GM23338 (cell line): ENCODE data around the gene ANKFN1. TPM values are rescaled to one million over a fixed set of nuclear protein-coding genes. Genes with fewer than 3 reads are reported as not detected.

Experiments used
- ATAC-seq: fragments of 200-7000 bp; cut with Tn5 transposase; 3 replicates; pipeline ENCODE4 v1.9.1; 2020
- DNase-seq: peaks from one replicate; pipeline ENCODE4 v3.0.0-alpha.2; 2015; ENCODE audit warnings: low spot score
- H2AFZ ChIP-seq: fragments of 200-600 bp; sonication (generic); 2 replicates; pipeline ENCODE4 v1.8.0; 2016; ENCODE audit warnings: antibody characterized with exemption, mild to moderate bottlenecking, moderate library complexity
- H3F3A ChIP-seq: fragments of 200-600 bp; sonication (generic); replicated peaks from 2 replicates; pipeline ENCODE4 v1.8.0; 2017; ENCODE audit warnings: antibody characterized with exemption, mixed run types, low read depth
- H3K27ac ChIP-seq: fragments of 200-600 bp; sonication (generic); 2 replicates; pipeline ENCODE4 v1.6.1; 2016; ENCODE audit warnings: low read depth
- H3K27me3 ChIP-seq: fragments of 200-600 bp; sonication (generic); 2 replicates; pipeline ENCODE4 v1.8.0; 2016; ENCODE audit warnings: mild to moderate bottlenecking, mixed run types, moderate library complexity; ENCODE audit not compliant: insufficient read depth
- H3K36me3 ChIP-seq: fragments of 200-600 bp; sonication (generic); 2 replicates; pipeline ENCODE4 v1.8.0; 2016; ENCODE audit warnings: mild to moderate bottlenecking; ENCODE audit not compliant: insufficient read depth
- H3K4me1 ChIP-seq: fragments of 200-600 bp; sonication (generic); 2 replicates; pipeline ENCODE4 v1.8.0; 2016; ENCODE audit warnings: mild to moderate bottlenecking, moderate library complexity; ENCODE audit not compliant: insufficient read depth
- H3K4me2 ChIP-seq: fragments of 200-600 bp; sonication (generic); 2 replicates; pipeline ENCODE4 v1.7.1; 2017; ENCODE audit warnings: mixed run types
- H3K4me3 ChIP-seq: fragments of 200-600 bp; sonication (generic); 2 replicates; pipeline ENCODE4 v1.6.1; 2016; ENCODE audit warnings: mixed run types
- H3K79me2 ChIP-seq: fragments of 200-600 bp; sonication (generic); replicated peaks from 2 replicates; pipeline ENCODE4 v1.8.0; 2017; ENCODE audit warnings: mild to moderate bottlenecking; ENCODE audit not compliant: insufficient read depth
- H3K9me2 ChIP-seq: fragments of 200-600 bp; sonication (generic); 2 replicates; pipeline ENCODE4 v1.8.0; 2017; ENCODE audit not compliant: insufficient read depth
- H4K20me1 ChIP-seq: fragments of 200-600 bp; sonication (generic); replicated peaks from 2 replicates; pipeline ENCODE4 v1.8.0; 2017; ENCODE audit warnings: mild to moderate bottlenecking; ENCODE audit not compliant: insufficient read depth
- H3K27ac Mint-ChIP-seq: 2 replicates; pipeline ENCODE4 v1.8.0; 2020; ENCODE audit warnings: inconsistent platforms, mild to moderate bottlenecking, moderate library complexity, mixed read lengths
- H3K27me3 Mint-ChIP-seq: 3 replicates; pipeline ENCODE4 v1.8.0; 2022; ENCODE audit warnings: low read depth, mild to moderate bottlenecking, moderate library complexity, mixed read lengths, inconsistent platforms; ENCODE audit not compliant: insufficient read depth, poor library complexity
- H3K36me3 Mint-ChIP-seq: 3 replicates; pipeline ENCODE4 v1.8.0; 2021; ENCODE audit warnings: low read depth, mild to moderate bottlenecking, inconsistent platforms, moderate library complexity, mixed read lengths
- H3K4me1 Mint-ChIP-seq: 3 replicates; pipeline ENCODE4 v1.8.0; 2020; ENCODE audit warnings: mild to moderate bottlenecking, inconsistent platforms, mixed read lengths
- H3K4me3 Mint-ChIP-seq: 3 replicates; pipeline ENCODE4 v1.8.0; 2021; ENCODE audit warnings: moderate library complexity, mild to moderate bottlenecking, inconsistent platforms, mixed read lengths
- H3K9me3 Mint-ChIP-seq: 3 replicates; pipeline ENCODE4 v1.8.0; 2020; ENCODE audit warnings: moderate library complexity, mild to moderate bottlenecking, inconsistent platforms, mixed read lengths
- CREB1 ChIP-seq: fragments of 250-450 bp; sonication (Bioruptor Pico); IDR thresholded peaks from 2 replicates; pipeline ENCODE4 v1.5.0; 2020; ENCODE audit warnings: low read depth, mild to moderate bottlenecking, moderate library complexity
- EZH2 ChIP-seq: fragments of 200-600 bp; sonication (generic); IDR thresholded peaks from one replicate; pipeline ENCODE4 v1.8.0; 2017; ENCODE audit warnings: antibody characterized with exemption, mild to moderate bottlenecking, low read depth; ENCODE audit not compliant: unreplicated experiment
- EZH2phosphoT487 ChIP-seq: fragments of 200-600 bp; sonication (generic); IDR thresholded peaks from one replicate; pipeline ENCODE4 v1.8.1; 2018; ENCODE audit warnings: antibody characterized with exemption; ENCODE audit not compliant: unreplicated experiment
- JUNB ChIP-seq: IDR thresholded peaks from one replicate; pipeline ENCODE4 v1.6.1; 2016; ENCODE audit warnings: antibody characterized with exemption; ENCODE audit not compliant: unreplicated experiment
- NANOG ChIP-seq: IDR thresholded peaks from 2 replicates; pipeline ENCODE4 v1.6.1; 2016; ENCODE audit warnings: antibody characterized with exemption, borderline replicate concordance
- POLR2AphosphoS5 ChIP-seq: IDR thresholded peaks from 2 replicates; pipeline ENCODE4 v1.6.1; 2016; ENCODE audit warnings: antibody characterized with exemption, low read depth
- STAT1 ChIP-seq: IDR thresholded peaks from one replicate; pipeline ENCODE4 v1.6.1; 2016; ENCODE audit warnings: antibody characterized with exemption; ENCODE audit not compliant: unreplicated experiment
- ZNF114 ChIP-seq: fragments of 250-450 bp; sonication (Bioruptor Pico); IDR thresholded peaks from 2 replicates; pipeline ENCODE4 v1.5.0; 2020; ENCODE audit warnings: mild to moderate bottlenecking, moderate library complexity
- polyA plus RNA-seq: library from polyadenylated mRNA; unstranded; fragments of >200 nt; fragmentation: Nextera tagmentation; extraction: Ambion mirVana; gene quantifications from 2 replicates; pipeline ENCODE4 v1.2.1, GENCODE V29; 2016
- total RNA-seq: library from RNA; depleted of rRNA; stranded (reverse); fragments of >200 nt; shearing (Covaris generic); gene quantifications from 2 replicates; pipeline ENCODE4 v1.2.3, GENCODE V29; 2014
- TF ChIP-seq, protein P1 (sequence below): fragments of 250-450 bp; sonication (Bioruptor Pico); IDR thresholded peaks from 2 replicates; pipeline ENCODE4 v1.5.0; 2020; ENCODE audit warnings: mild to moderate bottlenecking, moderate library complexity
- TF ChIP-seq, protein P2 (sequence below): IDR thresholded peaks from 2 replicates; pipeline ENCODE4 v1.6.1; 2016; ENCODE audit warnings: antibody characterized with exemption

Gene ANKFN1
- total and polyA plus RNA-seq, 2 experiments from 2014 or later, result not detected

DNA sequence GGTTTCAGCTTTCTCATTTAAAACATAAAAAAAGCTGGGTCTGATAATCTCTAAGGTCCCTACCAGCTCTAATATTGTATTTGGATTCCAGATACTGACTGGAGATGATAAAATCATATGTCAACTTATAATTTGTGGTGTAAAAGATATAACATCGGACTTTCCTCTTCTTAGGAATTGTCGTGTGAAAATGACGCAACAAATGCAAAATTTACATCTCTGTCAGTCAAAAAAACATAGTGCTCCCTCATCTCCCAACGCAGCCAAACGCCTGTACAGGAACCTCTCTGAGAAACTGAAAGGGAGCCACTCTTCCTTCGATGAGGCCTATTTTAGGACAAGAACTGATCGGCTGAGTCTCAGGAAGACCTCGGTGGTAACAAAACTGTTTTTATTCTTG is 197.3 kb downstream of the ANKFN1 start:
- Histone ChIP-seq H3K27me3 (no peaks in the 10 kb centered on the region), H3K27ac (no peak overlapping the region), H2AFZ (no peak overlapping the region), H3K4me3 (no peak overlapping the region), H3K79me2 (no peaks in the 10 kb centered on the region), H4K20me1 (no peaks in the 10 kb centered on the region), H3K4me2 (no peak overlapping the region), H3K36me3 (no peaks in the 10 kb centered on the region), H3F3A (no peaks in the 10 kb centered on the region), H3K4me1 (no peaks in the 10 kb centered on the region), H3K9me2 (no peaks in the 10 kb centered on the region; the same call in 1 of the 2 replicates)
- Mint-ChIP-seq H3K27me3 (no peaks in the 10 kb centered on the region), H3K4me1 (no peaks in the 10 kb centered on the region), H3K9me3 (peaks cover 3% of the 10 kb centered on the region; the same call in 2 of the 3 replicates), H3K36me3 (no peaks in the 10 kb centered on the region), H3K27ac (no peak overlapping the region), H3K4me3 (no peak overlapping the region)
- no peak for ATAC-seq
- TF ChIP-seq, protein P1, sequence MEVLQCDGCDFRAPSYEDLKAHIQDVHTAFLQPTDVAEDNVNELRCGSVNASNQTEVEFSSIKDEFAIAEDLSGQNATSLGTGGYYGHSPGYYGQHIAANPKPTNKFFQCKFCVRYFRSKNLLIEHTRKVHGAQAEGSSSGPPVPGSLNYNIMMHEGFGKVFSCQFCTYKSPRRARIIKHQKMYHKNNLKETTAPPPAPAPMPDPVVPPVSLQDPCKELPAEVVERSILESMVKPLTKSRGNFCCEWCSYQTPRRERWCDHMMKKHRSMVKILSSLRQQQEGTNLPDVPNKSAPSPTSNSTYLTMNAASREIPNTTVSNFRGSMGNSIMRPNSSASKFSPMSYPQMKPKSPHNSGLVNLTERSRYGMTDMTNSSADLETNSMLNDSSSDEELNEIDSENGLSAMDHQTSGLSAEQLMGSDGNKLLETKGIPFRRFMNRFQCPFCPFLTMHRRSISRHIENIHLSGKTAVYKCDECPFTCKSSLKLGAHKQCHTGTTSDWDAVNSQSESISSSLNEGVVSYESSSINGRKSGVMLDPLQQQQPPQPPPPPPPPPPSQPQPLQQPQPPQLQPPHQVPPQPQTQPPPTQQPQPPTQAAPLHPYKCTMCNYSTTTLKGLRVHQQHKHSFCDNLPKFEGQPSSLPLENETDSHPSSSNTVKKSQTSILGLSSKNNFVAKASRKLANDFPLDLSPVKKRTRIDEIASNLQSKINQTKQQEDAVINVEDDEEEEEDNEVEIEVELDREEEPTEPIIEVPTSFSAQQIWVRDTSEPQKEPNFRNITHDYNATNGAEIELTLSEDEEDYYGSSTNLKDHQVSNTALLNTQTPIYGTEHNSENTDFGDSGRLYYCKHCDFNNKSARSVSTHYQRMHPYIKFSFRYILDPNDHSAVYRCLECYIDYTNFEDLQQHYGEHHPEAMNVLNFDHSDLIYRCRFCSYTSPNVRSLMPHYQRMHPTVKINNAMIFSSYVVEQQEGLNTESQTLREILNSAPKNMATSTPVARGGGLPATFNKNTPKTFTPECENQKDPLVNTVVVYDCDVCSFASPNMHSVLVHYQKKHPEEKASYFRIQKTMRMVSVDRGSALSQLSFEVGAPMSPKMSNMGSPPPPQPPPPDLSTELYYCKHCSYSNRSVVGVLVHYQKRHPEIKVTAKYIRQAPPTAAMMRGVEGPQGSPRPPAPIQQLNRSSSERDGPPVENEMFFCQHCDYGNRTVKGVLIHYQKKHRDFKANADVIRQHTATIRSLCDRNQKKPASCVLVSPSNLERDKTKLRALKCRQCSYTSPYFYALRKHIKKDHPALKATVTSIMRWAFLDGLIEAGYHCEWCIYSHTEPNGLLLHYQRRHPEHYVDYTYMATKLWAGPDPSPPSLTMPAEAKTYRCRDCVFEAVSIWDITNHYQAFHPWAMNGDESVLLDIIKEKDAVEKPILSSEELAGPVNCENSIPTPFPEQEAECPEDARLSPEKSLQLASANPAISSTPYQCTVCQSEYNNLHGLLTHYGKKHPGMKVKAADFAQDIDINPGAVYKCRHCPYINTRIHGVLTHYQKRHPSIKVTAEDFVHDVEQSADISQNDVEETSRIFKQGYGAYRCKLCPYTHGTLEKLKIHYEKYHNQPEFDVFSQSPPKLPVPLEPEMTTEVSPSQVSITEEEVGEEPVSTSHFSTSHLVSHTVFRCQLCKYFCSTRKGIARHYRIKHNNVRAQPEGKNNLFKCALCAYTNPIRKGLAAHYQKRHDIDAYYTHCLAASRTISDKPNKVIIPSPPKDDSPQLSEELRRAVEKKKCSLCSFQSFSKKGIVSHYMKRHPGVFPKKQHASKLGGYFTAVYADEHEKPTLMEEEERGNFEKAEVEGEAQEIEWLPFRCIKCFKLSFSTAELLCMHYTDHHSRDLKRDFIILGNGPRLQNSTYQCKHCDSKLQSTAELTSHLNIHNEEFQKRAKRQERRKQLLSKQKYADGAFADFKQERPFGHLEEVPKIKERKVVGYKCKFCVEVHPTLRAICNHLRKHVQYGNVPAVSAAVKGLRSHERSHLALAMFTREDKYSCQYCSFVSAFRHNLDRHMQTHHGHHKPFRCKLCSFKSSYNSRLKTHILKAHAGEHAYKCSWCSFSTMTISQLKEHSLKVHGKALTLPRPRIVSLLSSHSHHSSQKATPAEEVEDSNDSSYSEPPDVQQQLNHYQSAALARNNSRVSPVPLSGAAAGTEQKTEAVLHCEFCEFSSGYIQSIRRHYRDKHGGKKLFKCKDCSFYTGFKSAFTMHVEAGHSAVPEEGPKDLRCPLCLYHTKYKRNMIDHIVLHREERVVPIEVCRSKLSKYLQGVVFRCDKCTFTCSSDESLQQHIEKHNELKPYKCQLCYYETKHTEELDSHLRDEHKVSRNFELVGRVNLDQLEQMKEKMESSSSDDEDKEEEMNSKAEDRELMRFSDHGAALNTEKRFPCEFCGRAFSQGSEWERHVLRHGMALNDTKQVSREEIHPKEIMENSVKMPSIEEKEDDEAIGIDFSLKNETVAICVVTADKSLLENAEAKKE, result no peak
- no peak for TF ChIP-seq JUNB
- no peak for TF ChIP-seq ZNF114 (CRISPR knock-in tag)
- TF ChIP-seq NANOG, result no peak
- TF ChIP-seq, protein P2, sequence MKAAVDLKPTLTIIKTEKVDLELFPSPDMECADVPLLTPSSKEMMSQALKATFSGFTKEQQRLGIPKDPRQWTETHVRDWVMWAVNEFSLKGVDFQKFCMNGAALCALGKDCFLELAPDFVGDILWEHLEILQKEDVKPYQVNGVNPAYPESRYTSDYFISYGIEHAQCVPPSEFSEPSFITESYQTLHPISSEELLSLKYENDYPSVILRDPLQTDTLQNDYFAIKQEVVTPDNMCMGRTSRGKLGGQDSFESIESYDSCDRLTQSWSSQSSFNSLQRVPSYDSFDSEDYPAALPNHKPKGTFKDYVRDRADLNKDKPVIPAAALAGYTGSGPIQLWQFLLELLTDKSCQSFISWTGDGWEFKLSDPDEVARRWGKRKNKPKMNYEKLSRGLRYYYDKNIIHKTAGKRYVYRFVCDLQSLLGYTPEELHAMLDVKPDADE, result no peak
- no peak for TF ChIP-seq EZH2
- TF ChIP-seq POLR2AphosphoS5, result no peak
- no peak for TF ChIP-seq EZH2phosphoT487
- no peak for TF ChIP-seq STAT1
- TF ChIP-seq CREB1 (CRISPR knock-in tag), result no peak
- DNase-seq, result no peak
